ENCODE measurements around the gene TUBB3. TPM values are rescaled to one million over a fixed set of nuclear protein-coding genes. Genes with fewer than 3 reads are reported as not detected.

TUBB3 gene
- total RNA-seq, 2 donors from 2014 or later, result 0.74 to 9.7 TPM

Other genes starting within 250 kb of the TUBB3 start
- 10 to 100 TPM; 81.1 to 98.8 TPM for gene CDK10, start 236.7 kb upstream of the TUBB3 start, total RNA-seq
- 1 to 10 TPM; 4.4 to 5.0 TPM for gene SPATA2L, start 221.6 kb upstream of the TUBB3 start, total RNA-seq
- 1 to 10 TPM; 1.7 to 4.1 TPM for gene VPS9D1, start 202.4 kb upstream of the TUBB3 start, total RNA-seq
- 10 to 100 TPM; 24.7 to 31.1 TPM for gene ZNF276, start 201.8 kb upstream of the TUBB3 start, total RNA-seq
- gene FANCA, start 106.7 kb upstream of the TUBB3 start, total RNA-seq, result 100 to 1,000 TPM; 115 to 131 TPM
- gene SPIRE2, start 94.9 kb upstream of the TUBB3 start, total RNA-seq, result 1 to 10 TPM; 4.3 to 4.8 TPM
- gene TCF25, start 49.8 kb upstream of the TUBB3 start, total RNA-seq, result 100 to 1,000 TPM; 181 to 195 TPM
- gene MC1R, start 4.5 kb upstream of the TUBB3 start, total RNA-seq, result 1 to 10 TPM; 7.5 to 7.6 TPM
- gene DEF8, start 25.4 kb downstream of the TUBB3 start, total RNA-seq, result 10 to 100 TPM in 1 of 2 donors, 1 to 10 TPM in 1; 9.3 to 11.1 TPM
- under 1 TPM in 1 of 2 donors, not detected in 1; 0.53 TPM for gene DBNDD1, start 96.1 kb downstream of the TUBB3 start, total RNA-seq
- gene PRDM7, start 154.0 kb downstream of the TUBB3 start, total RNA-seq, result under 1 TPM in 1 of 2 donors, not detected in 1; 0.13 TPM